ENCODE measurements around the gene BMP2K.
A peak's percentile ranks its signal among the peaks of the same experiment; 100 is the strongest.
"Not testable (repeated sequence)": the region's sequence is repeated elsewhere in the genome, so short reads cannot be mapped to it uniquely, and the experiment has no call there.

Gene BMP2K

DNA sequence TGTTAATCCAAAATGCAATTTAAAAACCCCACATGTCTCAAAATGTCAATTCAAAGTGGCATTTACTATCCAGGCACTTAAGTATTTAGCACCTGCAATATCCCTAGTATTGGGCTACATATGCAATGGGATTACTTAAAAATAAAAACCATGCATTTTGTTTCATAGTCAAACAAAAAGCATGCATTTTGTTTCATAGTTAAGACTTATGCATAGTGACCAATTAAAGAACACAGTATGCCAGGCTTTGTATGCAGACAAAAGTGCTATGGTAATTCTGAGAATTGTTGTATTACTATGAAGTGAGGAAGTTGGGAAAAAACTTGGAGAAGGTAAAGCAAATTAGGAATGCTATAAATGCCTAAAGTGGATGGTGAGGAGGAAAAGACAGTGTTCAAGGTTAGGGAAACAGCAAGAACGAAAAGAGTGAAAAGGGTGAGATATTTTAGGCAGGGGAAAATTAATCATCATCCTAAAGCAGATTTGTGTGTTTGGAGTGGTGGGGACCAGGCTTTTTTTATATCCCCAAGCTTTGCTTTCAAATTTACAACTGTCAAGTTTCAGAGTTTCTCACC lies 10.6 kb upstream of the BMP2K start:
- no peak for DNase-seq

DNA sequence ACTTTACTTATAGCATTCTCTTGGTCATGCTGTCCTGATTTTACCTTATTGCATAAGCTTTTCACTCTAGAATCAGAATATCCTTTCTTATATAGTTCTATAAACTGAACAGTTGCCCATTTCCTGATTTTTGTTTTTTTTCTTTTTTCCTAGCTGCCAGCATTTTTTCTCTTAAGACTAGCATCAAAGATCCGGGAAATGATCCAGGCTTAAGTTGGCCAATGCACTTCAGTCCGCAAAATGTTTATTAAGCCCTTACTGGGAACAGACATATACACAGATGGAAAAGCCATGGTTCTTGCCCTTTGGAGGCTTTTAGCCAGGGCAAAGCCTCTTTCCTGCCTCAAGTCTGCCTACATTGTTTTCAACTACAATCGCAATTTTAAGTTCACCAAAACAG lies 10.1 kb upstream of the BMP2K start:
- no peak for DNase-seq

DNA sequence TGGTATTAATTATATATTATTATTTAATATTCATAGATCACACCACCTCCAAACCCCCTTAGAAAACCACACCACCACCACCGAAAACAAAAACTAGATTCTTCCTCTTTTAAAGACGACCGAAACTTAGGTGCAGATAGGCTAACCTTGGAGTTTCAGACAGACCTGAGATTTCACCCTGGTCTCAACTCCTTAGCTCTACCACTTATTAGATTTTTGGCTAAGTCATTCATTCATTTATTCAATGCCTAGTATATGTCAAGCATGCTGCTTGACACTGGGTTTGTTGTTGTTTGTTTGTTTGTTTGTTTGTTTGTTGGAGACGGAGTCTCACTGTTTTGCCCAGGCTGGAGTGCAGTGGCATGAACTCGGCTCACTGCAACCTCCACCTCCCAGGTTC lies 9.5 kb upstream of the BMP2K start:
- DNase-seq, result no peak

DNA sequence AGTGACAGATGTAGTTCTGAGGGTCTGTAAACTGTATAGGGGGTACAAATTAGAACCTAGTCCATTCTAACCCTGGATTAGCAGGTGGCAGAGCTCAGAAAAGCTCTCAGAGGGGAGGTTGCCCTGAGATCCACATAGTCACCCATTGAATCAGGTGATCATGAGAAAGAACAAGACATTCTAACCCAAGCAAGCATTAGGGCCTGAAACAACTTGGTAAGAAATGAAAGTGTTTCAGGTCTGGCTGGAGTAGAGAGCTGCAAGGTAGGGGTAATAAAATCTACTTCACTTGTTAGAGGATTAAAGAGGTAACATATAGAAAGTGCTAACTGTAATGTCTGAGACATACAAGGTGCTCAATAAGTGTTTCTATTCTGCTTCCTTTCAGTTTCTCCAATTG lies 8.8 kb upstream of the BMP2K start:
- DNase-seq, result no peak

DNA sequence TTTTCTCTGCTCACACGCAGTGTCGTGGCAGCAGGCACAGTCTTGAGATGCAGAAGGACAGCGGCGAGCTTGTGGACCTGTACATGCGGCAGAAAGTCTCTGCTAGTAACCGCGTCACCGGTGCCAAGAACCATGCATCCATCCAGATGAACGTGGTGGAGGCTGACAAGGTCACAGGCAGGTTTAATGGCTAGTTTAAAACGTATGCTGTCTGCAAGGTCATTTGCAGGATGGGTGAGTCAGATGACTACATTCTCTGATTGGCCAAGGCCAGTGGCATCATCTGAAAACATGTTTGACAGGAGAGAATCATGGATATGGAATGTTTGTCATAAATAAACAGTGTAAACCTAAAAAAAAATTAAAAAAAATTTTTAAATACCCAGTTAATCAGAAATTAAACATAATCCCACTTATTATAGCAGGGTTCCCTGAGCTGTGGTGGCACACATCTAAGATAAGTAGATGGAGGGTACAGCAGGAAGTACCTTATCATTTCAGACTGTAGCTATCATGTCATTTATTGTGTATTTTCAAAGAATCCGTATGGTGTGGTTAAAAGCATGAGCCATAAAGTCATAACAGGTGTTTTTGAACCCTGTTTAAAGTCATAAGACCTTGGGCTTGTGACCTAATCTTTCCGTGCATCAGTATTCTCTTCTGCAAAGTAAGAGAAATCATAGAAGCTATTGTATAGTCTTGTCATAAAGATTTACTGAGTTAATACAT lies 7.5 kb upstream of the BMP2K start:
- DNase-seq, result no peak

DNA sequence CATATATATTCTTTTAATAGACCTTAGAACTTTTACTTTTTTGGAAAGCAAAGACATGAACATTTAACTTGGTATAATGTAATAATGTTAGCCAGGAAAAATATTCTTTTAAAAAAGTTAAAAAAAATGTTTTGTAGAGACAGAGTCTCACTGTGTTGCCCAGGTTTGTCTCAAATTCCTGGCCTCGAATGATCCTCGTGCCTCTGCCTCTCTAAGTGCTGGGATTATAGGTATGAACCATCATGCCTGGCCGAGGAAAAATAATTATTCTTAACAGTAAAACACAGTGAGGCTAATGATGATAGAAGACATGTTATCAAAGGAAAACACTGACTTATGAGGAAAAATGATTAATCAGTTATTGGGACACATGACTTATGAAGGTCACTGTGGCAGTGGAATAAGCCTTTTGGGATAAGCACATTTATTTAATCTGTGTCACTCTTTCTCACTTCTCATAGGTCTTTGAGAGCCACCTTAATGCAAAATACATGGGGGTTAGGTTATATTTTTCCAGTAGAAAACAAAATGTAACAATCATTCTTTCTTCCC lies 6.0 kb upstream of the BMP2K start:
- DNase-seq, result no peak

DNA sequence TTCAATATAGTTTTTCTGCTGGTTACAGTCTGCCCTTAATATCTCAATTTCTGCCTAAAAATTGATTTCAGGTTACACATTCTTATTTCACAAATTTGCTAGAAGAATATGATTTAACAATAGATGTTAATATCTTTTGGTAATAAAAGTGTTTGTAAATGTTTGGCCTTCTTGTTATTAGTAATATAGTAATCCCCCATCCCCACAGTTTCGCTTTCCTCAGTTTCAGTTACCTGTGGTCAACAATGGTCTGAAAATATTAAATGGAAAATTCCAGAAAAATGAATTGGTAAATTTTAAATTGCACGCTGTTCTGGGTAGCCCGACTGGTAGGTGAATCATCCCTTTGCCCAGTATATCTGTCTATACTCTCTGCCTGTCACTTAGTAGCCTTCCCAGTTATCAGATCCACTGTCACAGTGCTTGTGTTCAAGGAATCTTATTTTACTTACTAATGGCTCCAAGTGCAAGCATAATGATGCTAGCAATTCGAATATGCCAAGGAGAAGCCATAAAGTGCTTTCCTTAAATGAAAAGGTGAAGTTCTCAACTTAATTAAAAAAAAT lies 3.5 kb upstream of the BMP2K start:
- no peak for DNase-seq

DNA sequence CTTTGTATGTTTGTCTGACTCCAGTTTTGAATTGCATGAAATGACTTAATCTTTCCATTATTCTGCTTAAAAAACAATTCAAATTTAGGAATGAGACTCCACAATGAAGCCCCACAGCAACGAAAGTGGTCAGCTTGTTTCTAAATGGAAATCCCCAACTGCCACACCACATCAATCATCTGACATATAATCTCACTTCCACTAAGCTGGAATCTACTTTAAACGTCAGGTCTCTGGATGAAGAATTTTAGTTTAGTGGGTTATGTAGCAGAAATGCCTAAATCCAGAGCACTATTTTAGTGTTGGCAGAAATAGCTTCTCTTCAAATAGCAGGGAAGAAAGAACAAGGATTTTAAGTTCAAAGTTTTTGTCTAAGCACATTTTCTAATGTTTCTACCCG lies 1.7 kb upstream of the BMP2K start:
- no peak for DNase-seq

DNA sequence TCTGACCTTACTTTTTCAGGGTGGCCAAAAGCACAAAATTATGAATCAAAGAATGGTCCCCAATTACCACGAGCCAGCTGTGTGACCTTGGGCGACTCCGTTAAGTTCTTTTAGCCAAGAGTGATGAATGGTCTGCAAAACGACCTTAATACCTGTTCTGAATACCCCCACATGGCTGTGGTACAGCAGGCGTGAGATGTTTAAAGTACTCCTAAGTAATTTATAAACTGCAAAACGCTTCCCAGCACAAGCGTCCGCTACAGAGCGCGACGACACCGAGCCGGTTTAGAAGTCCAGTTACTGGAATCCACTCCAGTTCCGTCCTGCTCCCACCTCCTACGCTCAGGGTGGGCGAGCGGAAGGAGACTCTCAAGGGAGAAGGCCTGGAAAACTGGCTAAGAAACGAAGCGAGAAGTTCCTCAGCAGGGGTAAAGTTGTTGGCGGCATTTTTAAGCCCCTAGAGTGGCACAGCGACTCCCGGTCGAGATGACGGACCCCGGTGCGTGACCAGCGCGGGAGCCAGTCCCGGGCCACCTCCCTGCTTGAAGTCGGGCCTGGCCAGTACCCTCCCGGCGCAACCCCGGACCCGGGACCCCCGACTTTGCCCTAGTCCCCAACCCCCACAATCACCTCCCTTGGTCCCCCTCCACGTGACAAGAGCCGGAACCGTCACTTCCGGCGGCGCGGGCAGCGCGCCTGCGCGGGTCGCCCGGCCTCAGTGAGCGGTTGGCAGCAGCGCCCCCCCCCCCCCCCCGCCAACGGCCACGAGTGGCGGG lies 659 bp upstream of the BMP2K start:
- DNase-seq, result peak; percentile 89

DNA sequence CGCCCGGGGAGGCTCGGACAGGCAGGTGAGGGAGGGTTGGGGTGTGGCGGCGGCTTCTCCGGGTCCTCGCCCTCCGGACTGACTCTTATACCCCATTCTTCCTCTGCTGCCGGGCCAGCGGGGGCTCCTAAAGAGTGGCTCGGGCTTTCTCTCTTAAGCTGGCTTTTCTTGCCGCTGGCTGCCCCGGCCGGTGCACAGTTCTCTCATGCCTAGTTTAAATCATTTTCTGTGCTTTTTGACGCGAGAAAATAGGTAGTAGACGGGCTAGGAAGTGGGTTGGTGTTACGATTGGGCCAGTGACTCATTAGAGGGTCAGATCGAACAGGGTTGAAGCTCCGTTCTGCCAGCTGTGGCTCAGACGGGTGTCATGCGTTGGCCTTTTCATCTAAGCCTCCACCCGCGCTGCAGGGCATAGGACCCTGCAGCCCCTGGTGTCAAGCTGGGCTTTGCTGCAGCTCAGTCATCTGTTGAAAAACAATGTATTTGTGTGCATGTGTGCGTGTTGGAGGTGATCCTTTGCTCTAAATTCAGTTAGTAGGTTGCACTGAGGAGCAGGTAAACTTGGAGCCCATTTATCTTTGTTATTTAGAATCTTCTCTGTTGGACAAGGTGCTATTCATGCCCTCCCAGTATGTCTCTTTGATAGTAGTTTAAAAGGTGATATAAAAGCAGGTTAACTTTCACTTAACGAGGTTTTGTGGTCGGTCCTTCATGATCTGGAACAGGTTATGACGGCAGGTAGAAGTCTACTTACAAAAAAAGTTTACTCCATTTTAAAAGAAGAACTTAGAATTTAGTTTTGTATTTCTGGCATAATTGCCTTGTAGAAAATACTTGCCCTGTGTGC lies 802 bp downstream of the BMP2K start:
- peak; percentile 64 for DNase-seq

DNA sequence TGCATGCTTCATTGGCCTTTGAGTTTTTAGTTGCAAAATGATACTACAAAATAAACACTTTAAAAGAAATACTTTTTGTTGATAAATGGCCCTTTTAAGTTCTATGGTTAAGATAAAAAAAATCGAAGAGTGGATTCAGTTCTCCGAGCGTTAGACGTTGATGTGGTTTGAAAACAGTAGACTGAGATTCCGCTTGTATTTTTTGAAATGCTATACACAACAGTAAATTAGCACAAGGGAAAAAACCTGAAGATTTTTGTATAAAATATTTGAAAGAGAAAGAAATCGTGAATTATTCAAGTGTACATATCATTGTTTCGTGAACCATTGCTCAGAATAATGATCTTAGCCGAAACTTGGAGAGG lies 1.4 kb downstream of the BMP2K start:
- DNase-seq, result no peak

DNA sequence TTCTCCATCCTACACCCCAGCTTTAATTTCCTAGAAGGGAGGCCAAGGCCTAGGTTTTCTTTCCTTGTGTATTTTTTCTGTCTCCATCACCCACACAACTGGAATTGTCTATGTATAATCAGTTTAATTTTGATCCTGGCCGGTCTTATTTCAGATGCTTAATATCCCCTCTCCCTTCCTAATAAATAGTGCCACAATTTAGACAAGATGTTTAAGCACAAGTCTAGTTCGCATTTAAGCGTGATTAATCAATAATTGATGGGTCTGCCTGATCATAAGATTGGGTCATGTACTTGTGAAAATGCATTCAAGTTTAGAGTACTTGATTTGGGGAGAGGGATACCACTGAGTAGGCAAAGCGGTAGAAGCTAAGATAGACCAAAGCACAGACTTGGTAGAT lies 2.4 kb downstream of the BMP2K start:
- no peak for DNase-seq

DNA sequence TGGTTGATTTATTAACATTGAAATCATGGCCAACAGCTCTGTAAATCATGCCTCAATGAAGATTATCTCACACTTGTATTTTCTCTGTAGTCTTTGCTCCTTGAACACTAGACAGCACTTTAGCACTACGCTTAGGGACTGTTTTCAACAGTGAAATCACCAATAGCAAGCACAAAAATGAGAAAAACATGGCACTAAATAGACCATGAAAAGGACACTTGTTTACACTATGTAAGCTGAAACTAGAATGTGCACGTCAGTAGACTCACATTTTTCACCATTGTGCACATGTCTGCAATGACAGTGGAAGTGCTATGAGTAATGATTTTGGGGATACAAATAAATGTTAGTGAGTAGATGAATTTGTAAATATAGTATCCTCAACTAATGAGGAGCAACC lies 3.1 kb downstream of the BMP2K start:
- DNase-seq, result no peak

DNA sequence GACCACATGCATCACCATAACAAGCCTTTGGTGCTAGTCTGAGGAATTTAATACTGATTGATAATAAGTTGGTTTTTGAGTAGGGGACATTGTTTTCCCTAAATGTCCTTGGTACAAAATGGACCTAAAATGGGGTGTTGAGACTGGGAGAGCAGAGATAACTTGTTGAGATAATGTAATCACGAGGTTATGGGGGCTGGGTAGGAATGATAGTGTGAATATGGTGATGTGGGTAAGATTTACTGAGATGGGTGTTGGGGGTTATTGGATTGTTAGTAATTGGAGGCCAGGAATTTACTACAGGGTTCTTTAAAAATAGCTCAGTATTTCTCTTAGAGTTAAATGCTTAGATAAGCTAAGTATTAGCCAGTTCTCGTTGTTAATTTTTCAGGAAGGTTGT lies 3.9 kb downstream of the BMP2K start:
- DNase-seq, result no peak

DNA sequence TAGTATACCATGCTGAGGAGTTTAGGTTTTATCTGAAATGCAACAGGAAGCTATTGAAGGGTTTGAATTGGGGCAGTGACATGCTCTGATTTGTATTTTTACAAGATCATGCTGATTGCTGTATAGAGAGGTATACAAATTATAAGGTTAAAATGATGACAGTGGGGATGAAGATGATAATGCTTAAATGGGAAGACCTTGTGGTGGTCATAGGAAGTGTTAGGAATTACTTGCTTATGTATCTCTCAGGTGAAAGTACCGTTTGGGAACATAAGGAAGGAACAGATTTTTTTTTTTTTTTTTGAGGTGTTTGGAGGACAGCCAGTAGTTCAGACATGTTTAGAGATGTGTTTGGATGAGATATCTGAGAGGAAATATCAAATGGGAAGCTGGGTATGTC lies 5.0 kb downstream of the BMP2K start:
- DNase-seq, result no peak

DNA sequence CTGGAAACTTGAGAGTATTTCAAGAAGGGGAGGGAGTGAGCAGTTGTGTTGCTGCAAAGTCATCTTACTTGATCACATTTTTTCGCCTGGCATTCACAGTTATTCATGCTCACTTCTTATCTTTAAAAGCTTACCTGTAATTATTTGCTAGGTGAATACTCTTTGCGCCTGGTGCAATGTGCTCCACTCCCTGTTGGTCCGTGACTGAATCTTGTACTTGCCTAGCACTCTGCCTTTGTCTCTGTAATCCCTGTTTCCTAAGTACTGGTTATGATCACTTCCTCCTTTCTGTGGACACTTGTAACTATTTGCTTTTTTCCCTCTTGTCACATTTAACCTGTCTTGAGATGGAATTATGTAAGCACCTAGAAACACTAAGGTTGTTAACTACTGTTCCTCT lies 5.8 kb downstream of the BMP2K start:
- DNase-seq, result no peak

DNA sequence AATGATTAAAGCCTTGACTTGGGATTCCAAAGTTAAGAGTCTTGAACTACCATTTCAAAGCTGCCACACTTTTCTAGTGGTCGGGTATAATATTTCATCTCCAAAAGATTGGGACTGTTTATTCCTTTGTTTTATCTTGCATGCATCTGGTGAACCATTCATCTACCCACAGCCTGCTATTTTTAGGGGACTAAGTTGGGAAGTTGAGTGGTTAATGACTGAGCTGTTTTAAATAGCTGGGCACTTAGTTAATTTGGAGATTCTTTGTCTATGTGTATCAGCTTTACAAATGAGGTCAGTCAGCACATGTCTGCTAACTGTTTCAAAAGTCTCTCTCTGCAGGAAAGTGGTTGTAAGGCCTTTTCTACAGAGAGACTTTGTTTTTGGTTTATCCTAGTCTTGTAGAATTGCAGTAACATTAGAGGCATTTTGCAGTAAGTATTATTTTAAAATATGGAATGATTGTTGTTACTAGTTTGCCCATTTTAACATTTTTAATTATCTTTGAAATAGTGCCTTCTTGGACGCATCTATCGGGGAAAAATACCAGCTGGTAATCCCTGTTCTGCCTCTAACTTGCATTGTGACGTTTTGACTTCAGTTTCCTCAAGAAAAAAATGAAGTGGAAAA lies 8.2 kb downstream of the BMP2K start:
- DNase-seq, result no peak

DNA sequence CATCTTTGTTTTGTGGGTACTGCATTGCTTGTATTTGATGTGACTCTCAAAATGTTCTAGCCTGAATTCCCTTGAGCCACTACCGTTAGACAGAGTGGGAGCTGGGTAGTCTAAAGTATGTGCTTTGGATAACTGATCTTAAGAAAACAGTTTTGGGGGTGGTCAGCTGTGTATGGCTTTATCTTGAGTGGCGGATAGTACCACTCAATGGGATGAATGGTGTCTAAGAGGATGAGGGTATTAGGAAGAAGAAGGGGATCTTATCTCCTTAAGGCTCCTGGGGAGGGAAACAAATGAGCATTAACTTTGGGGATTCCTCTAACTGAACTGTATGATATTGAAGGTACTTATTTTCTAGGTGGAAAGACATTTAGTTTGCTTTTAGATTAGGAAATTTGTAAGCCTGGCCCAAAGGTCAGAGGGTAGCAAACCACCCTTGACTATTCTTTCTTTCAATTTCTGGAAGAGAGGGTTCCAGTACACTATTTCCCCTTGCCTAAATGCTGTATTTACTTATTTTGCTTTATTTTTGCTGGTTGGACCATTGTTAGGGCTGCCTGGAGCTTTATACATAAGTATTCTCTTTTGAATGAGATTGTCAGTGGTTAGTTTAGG lies 11.3 kb downstream of the BMP2K start:
- DNase-seq, result no peak

DNA sequence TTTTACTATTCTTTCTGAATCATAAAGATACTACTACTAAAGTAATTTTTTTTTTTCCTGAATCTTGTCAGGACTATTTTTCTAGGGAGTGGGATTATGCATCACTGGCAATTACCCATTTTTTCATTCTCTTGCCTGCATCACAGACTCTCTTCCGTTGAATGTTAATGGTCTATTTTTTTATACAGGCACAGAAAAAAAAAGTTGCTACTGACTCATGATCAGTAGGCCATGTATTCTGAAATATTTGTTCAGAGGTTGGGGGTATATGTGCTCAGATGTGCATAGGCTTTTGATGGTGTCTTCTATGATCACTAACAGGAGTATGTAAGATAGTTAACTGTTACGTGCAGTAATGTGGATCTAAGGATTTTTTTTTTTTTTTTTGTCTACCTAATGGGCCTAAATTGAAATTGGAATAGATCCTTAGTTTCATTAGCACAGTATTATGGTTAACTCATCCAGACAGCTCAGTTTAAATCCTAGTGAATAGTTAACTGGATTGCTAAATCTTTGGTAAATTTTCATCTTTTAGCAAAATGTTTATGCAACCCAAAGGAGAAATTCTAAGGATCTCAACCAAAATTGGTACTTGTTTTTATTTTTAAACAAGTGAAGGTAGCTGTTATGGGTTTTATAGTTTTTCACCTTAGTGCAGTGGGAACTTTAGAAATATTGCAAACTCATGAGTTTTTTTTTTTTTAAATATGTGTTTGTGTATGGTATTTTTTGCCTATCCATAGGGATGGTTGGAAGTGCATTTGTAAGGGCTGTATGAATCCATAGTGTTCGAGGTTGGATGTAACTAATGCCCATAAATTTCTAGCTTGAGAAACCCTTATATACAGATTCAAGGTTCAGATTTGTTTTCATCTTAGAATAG lies 12.1 kb downstream of the BMP2K start:
- DNase-seq, result no peak

DNA sequence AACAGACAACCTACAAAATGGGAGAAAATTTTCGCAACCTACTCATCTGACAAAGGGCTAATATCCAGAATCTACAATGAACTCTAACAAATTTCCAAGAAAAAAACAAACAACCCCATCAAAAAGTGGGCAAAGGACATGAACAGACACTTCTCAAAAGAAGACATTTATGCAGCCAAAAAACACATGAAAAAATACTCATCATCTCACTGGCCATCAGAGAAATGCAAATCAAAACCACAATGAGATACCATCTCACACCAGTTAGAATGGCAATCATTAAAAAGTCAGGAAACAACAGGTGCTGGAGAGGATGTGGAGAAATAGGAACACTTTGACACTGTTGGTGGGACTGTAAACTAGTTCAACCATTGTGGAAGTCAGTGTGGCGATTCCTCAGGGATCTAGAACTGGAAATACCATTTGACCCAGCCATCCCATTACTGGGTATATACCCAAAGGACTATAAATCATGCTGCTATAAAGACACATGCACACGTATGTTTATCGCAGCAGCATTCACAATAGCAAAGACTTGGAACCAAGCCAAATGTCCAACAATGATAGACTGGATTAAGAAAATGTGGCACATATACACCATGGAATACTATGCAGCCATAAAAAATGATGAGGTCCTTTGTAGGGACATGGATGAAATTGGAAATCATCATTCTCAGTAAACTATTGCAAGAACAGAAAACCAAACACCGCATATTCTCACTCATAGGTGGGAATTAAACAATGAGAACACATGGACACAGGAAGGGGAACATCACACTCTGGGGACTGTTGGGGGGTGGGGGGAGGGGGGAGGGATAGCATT lies 19.7 kb downstream of the BMP2K start:
- not testable (repeated sequence) for DNase-seq

Data from stimulated activated CD8-positive, alpha-beta memory T cell treated with anti-CD3 and anti-CD28 coated beads, Interleukin-4, amount 100 ng/mL, for 48 hours (primary cell).